ENCODE measurements around the gene MAK.

GRCh38 chr6:10756085-10756484, 82.3 kb downstream of the MAK start:
- TF ChIP-seq RXRA (IDR thresholded peaks at IDR 0.05) (no peak), CTCF (IDR thresholded peaks at IDR 0.05; ENCODE audit: low read depth, low read length, missing input control) (no peak), GABPA (IDR thresholded peaks at IDR 0.05 in 1 of 2, conservative IDR thresholded peaks at IDR 0.05 in 1 of 2) (no peak), MAX (IDR thresholded peaks at IDR 0.05) (no peak), FOXA1 (IDR thresholded peaks at IDR 0.05) (no peak), TAF1 (conservative IDR thresholded peaks at IDR 0.05) (no peak)
- TF ChIP-seq, protein P1, sequence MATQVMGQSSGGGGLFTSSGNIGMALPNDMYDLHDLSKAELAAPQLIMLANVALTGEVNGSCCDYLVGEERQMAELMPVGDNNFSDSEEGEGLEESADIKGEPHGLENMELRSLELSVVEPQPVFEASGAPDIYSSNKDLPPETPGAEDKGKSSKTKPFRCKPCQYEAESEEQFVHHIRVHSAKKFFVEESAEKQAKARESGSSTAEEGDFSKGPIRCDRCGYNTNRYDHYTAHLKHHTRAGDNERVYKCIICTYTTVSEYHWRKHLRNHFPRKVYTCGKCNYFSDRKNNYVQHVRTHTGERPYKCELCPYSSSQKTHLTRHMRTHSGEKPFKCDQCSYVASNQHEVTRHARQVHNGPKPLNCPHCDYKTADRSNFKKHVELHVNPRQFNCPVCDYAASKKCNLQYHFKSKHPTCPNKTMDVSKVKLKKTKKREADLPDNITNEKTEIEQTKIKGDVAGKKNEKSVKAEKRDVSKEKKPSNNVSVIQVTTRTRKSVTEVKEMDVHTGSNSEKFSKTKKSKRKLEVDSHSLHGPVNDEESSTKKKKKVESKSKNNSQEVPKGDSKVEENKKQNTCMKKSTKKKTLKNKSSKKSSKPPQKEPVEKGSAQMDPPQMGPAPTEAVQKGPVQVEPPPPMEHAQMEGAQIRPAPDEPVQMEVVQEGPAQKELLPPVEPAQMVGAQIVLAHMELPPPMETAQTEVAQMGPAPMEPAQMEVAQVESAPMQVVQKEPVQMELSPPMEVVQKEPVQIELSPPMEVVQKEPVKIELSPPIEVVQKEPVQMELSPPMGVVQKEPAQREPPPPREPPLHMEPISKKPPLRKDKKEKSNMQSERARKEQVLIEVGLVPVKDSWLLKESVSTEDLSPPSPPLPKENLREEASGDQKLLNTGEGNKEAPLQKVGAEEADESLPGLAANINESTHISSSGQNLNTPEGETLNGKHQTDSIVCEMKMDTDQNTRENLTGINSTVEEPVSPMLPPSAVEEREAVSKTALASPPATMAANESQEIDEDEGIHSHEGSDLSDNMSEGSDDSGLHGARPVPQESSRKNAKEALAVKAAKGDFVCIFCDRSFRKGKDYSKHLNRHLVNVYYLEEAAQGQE (IDR thresholded peaks at IDR 0.05), result no peak
- TF ChIP-seq, protein P2, sequence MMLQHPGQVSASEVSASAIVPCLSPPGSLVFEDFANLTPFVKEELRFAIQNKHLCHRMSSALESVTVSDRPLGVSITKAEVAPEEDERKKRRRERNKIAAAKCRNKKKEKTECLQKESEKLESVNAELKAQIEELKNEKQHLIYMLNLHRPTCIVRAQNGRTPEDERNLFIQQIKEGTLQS (IDR thresholded peaks at IDR 0.05), result no peak

Measured in liver (tissue), 3 donors.